Spleen (tissue), 7 donors: ENCODE data around the gene SMIM7.

Experiments
- CTCF ChIP-seq, 11 experiments: fragments of 200-600 bp in 7 of 11; fragments of 450-650 bp in 4 of 11; sonication (generic) in 4 of 11; IDR thresholded peaks in 8 of 11; conservative IDR thresholded peaks in 3 of 11; 1 replicate in 7 of 11; 2 replicates in 4 of 11; pipeline versions ENCODE4 v1.4.0 to v1.8.0; 2016 to 2021; ENCODE audit warnings: antibody characterized with exemption in 11 of 11, inconsistent platforms in 4 of 11, mild to moderate bottlenecking in 1 of 11
- POLR2A ChIP-seq, 3 donors: fragments of 450-650 bp; IDR thresholded peaks; one replicate each; pipeline ENCODE4 v1.5.1; 2017; ENCODE audit warnings: antibody characterized with exemption in 3 of 3, mild to moderate bottlenecking in 1 of 3
- POLR2AphosphoS5 ChIP-seq, 3 donors: sonication (generic); formaldehyde crosslinking; IDR thresholded peaks; one replicate each; pipeline ENCODE4 v1.5.1; 2017; ENCODE audit warnings: antibody characterized with exemption in 3 of 3
- donor health status: DM: no; HTN: no; CAD: no; lungs with moderate emphysema.
- donor health status: DM: no; HTN: no; CAD: no.
- donor health status: DM: no; HTN: no; CAD: no.

- no peak for TF ChIP-seq CTCF (IDR thresholded peaks at IDR 0.05 in 8 of 11, conservative IDR thresholded peaks at IDR 0.05 in 3 of 11)
- no peak for TF ChIP-seq POLR2A (IDR thresholded peaks at IDR 0.05)
- TF ChIP-seq POLR2AphosphoS5 (IDR thresholded peaks at IDR 0.05): peak; percentile 45 to 63 (median 59)
Measured at GRCh38 chr19:16660763-16661479, 977 bp upstream of the SMIM7 start, which contains the start of gene TMEM38A.
